Activated effector memory CD4-positive, alpha-beta T cell treated with anti-CD3 and anti-CD28 coated beads, Interleukin-2, amount 50 U/mL, for 16 hours (primary cell): ENCODE measurements around the gene ETV2.
A peak's percentile ranks its signal among the peaks of the same experiment; 100 is the strongest.
"Not testable (repeated sequence)": the region's sequence is repeated elsewhere in the genome, so short reads cannot be mapped to it uniquely, and the experiment has no call there.

Experiments
- DNase-seq: peaks from one replicate; pipeline ENCODE4 v3.0.0-alpha.2; 2020

Gene ETV2

GRCh38 chr19:35661995-35662340 lies 20.4 kb downstream of the ETV2 start:
- no peak for DNase-seq

GRCh38 chr19:35663981-35664380 lies 22.4 kb downstream of the ETV2 start:
- no peak for DNase-seq

DNA sequence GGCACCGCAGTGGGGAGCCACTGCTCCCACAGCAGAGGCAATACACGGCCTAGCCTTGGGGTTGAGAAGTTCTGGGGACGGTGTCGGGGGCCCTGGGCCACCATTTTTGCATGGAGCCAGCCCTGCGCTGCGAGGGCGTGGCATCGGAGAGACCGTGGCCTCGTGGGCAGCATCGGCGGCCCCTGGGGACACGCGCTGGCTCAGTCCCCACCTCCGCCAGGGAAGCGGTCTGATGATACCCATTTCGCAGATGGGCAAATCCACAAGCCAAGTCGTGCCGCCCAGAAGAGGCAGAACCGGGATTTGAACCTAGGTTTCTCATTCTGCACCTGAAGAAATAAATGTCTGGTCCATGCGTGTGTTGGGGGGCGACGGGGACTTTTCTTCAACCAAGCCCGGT lies 23.6 kb downstream of the ETV2 start:
- no peak for DNase-seq

DNA sequence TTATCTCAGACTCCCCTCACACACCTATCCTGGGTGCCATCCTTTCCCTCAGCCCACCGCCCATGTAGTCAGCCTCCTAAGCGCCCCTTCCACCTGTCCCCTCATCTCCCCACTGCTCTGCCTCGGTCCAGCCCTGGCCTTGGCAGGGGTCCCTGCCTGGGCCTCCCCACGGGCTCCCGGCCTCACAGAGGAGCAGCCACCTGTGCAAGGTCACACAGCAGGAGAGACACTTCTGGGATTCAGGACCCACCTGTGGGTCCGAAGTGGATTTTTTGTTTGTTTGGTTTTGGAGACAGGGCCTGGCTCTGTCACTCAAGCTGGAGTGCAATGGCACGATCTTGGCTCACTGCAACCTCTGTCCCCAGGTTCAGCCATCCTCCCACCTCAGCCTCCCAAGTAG lies 24.1 kb downstream of the ETV2 start:
- no peak for DNase-seq

DNA sequence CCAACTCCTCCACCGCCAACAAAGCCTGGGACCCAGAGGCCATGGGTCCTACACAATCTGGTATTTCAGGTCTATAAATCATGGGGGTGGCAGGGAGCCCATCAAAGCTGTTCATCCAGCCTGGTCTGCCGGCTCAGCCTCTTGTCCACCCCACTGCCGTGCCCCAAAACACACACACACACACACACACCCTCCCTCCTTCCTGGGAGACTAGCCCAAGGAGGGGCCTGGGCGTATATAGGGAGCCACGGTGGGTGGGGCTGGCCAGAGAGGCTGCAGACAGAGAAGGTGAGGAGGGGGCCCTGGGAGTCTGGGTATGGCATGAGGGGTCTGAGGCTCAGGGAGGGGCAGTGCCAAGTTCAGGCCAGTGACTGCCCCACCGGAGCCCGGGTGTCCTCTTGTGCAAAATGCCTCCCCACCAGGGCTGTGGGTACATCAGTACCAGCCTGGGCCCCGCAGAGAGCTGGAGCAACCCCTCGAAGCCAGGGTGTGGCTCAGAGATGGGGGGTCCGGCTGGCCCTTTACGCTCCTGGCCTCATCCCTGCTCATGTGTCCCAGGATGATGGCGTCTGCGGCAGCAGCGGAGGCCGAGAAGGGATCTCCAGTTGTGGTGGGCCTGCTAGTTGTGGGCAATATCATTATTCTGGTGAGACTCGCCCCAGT lies 24.8 kb downstream of the ETV2 start, which contains the start of gene UPK1A:
TSS of gene UPK1A (plus strand) at position 267 of the 663 bp plus-strand sequence. CDS start at position 563, 296 bp downstream.
- no peak for DNase-seq

GRCh38 chr19:35669566-35669965 lies 28.0 kb downstream of the ETV2 start:
- no peak for DNase-seq

GRCh38 chr19:35669974-35670373 lies 28.4 kb downstream of the ETV2 start:
- no peak for DNase-seq

- DNase-seq: no peak
These were observed 29.1 kb downstream of the ETV2 start for GRCh38 chr19:35670686-35671085.

- DNase-seq: no peak
These were observed 30.3 kb downstream of the ETV2 start for GRCh38 chr19:35671818-35672217.

DNA sequence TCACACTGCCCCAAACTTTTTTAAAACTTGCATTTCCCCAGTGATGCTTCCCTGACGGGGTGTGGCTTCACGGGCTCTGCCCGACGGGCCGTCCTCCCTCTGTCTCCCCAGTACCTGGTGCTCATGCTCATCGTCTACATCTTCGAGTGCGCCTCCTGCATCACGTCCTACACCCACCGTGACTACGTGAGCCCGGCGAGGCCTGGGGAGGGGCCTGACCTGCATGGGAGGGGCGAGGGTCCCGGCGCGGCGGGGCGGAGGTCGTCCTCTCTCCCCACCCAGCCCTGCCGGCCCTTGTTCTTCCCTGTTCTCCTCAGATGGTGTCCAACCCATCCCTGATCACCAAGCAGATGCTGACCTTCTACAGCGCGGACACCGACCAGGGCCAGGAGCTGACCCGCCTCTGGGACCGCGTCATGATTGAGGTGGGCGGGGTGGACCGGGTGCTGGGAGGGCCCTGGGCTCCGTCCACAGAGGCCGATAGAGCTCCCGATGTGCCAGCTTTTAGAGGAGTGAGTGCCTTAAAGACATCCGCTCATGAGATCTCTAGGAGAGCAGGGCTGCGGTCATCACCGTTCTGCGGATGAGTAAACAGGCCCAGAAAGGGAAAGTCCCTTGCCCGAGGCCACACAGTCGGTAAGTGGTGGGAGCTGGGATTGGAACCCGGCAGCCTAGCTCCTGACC lies 31.7 kb downstream of the ETV2 start:
- peak; percentile 81 for DNase-seq

GRCh38 chr19:35675589-35676140 lies 34.1 kb downstream of the ETV2 start:
- no peak for DNase-seq

GRCh38 chr19:35689836-35690235 lies 48.3 kb downstream of the ETV2 start:
- DNase-seq: no peak

GRCh38 chr19:35691106-35691505 lies 49.6 kb downstream of the ETV2 start:
- not testable (repeated sequence) for DNase-seq

DNA sequence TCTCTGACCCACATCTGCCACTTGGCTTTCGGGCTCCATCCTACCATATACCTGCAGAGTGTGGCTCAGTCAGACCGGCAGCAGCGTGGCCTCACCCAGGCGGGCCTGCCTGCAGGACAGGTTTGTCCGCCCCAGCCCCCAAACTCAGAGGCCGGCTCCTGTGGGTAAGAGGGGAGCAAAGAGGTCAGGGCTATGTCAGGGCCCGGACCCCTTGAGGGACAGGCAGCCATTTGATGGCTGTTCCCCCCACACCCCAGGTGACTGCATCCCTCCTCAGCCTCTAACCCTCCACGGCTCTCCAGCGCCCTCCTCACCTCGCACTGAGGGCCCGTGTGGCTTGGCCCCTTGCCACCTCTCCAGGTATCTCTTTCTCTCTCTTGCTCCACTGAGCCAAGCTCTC lies 50.5 kb downstream of the ETV2 start:
- no peak for DNase-seq

DNA sequence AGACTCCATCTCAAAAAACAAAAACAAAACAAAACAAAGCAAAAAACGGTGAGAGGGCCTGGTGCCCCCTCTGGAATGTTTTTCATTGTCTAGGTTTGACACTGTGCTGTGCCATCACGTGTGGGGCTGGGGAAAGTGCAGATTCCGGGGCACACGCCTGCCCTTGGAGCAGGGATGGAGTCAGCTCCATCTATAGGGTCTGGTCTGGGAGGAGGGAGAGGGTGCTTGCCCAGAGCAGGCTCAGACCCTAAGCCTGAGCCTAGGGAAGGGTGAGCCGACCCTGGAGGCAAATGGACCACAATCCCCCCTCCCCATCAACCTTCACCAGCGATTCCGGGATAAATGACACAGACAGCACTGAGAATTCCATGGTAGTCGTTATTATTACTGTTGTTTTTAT lies 51.9 kb downstream of the ETV2 start:
- no peak for DNase-seq

DNA sequence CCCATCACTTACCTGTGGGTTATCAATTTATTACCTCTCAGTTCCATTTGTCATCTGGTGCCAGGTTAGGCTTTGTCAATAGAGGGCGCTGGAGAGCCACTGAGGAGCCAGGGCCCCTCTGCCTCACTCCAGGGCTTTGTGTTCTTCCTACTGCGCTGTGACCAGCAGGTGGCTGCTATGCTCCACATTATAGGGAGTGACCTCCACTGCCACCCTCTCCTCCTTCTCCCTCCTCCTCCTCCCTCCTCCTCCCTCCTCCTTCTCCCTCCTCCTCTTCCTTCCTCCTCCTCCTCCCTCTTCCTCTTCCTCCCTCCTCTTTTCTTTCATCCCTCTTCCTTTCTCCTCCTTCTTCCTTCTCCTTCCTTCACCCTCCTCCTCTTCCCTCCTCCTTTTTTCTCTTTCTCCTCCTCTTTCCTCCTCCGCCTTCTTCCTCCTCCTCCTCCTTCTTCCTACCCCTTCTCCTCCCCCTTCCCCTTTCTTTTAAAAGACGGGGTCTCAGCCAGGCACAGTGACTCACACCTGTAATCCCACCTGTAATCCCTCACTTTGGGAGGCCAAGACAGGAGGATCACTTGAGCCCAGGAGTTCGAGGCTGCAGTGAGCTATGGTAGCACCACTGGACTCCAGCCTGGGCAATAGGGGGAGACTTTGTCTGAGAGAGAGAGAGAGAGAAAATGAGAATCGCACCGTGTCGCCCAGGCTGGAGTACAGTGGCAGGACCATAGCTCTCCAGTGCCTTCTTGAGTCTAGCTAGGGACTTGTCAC lies 52.5 kb downstream of the ETV2 start:
- peak; percentile 95 for DNase-seq
